ENCODE results near the gene TMCO5A.
A peak's percentile ranks its signal among the peaks of the same experiment; 100 is the strongest.
"Not testable (repeated sequence)": the region's sequence is repeated elsewhere in the genome, so short reads cannot be mapped to it uniquely, and the experiment has no call there.

TMCO5A gene

DNA sequence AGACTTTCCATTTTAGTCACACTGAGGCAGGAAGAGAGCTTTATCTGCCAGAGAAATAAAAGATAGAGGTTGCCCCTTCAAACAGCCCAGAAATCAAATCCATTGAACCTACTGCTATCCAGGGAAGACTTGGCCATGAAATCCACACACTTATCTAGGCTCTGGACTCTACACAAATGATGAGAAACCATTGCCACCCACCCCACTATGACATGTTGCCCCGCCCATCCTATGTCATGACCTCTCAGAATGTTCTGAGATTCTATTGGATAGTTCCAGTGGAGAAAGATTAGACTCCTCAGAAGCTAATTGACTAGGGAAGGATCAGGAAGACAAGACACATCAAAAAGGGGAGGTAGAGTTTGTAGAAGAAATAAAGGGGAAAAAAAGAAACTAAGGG lies at the start of gene TMCO5A:
Gene TMCO5A, plus strand, starts transcription at position 301 of the 400 bp plus-strand sequence. CDS start 1,684 bp downstream, outside the sequence.
- DNase-seq (ENCODE audit: low spot score): no peak

- no peak for DNase-seq (ENCODE audit: low spot score)
These were observed 48.8 kb upstream of the TMCO5A start for GRCh38 chr15:37885651-37886050.

DNA sequence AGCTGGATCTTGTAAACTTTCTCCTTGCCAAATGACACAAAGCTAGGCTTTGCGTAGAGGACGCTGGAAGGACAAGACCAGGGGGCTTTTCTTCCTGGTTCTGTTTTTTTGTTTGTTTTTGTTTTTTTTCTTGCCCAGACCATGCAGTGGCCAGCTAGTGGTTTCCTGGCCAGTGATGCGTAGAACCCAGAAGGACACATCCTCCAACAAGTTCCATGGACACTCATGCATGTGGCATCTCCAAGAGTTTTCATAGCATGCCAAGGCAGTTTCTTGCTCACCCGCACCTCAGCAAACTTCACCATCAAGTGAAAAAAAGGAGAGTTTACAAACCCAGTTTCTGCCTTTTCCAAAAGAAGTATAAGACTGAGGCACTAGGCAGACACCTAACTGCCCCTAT lies 46.1 kb upstream of the TMCO5A start:
- DNase-seq (ENCODE audit: low spot score): no peak

GRCh38 chr15:37891766-37892368 lies 42.6 kb upstream of the TMCO5A start:
- peak; percentile 36 for DNase-seq (ENCODE audit: low spot score)

DNA sequence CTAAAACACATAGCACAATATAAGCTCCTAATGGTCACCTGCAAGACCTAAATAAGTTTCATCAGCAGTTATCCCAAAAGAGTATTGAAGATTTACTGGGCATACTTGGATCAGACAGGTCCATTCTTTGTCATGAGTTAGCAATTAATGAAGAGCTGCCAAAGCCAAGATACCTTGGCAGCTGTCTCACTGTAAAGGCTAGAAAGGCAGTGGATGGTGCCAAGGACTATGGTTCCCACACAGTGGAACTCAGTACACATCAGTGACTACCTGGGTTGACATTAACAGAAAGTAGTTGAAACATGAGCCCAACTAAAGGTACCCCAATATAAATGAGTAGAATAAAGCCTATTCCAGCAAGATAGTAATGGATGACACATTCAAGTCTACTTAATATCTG lies 41.1 kb upstream of the TMCO5A start:
- DNase-seq (ENCODE audit: low spot score): no peak

DNA sequence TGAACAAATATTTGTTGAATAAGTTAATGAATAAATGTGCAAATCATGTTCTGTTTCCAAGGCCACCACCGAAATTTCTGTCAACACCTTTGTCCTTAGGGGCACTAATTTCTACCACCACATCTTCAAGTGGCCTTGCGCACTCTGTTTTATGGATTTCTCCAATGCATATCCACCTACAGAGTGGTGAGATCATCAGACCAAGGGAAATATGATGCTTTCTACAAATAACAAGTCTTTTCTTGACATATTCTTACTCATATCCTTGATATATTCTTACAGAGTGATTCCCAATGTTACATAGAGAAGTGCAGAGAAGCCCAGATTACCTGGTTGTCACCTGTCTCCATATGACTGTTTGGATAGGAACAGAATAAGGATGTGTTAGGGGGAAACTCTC lies 36.1 kb upstream of the TMCO5A start:
- no peak for DNase-seq (ENCODE audit: low spot score)

GRCh38 chr15:37900326-37901221 lies 33.9 kb upstream of the TMCO5A start:
- DNase-seq (ENCODE audit: low spot score): peak; percentile 54

GRCh38 chr15:37902126-37902525 lies 32.3 kb upstream of the TMCO5A start:
- DNase-seq (ENCODE audit: low spot score): no peak

DNA sequence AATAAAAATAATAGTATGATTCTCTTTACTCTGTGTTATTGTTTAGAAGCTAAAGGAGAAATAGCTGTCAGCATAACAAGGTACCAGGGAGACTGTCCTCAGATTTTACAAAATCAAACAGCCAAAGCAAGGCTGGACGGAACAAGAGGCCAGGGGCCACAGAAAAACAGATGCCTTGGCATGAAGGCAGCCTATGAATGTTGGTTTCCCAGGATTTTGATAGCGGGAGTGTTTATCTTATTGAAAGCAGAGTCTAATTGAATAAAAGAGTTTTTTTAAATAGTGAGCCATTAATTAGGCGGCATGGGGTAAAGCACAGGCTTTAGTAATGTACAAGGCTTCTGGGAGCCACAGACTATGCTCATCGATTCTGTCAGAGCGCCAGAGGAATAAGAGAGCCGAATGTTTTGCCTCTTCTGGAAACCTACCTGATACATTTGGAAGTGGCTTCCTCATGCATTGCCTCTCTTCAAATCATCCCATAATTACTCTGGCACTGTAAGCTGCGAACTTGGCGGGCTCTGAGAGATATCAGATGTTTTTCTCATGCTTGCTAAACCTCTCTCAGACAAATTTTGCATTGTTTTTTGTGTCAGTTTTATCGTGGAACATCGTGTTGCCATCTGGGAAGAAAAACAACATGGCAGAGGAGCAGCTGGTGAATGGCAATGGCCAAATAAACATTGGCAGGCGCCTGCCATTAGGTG lies 30.4 kb upstream of the TMCO5A start:
- DNase-seq (ENCODE audit: low spot score): no peak

GRCh38 chr15:37907136-37907535 lies 27.3 kb upstream of the TMCO5A start:
- DNase-seq (ENCODE audit: low spot score): no peak

DNA sequence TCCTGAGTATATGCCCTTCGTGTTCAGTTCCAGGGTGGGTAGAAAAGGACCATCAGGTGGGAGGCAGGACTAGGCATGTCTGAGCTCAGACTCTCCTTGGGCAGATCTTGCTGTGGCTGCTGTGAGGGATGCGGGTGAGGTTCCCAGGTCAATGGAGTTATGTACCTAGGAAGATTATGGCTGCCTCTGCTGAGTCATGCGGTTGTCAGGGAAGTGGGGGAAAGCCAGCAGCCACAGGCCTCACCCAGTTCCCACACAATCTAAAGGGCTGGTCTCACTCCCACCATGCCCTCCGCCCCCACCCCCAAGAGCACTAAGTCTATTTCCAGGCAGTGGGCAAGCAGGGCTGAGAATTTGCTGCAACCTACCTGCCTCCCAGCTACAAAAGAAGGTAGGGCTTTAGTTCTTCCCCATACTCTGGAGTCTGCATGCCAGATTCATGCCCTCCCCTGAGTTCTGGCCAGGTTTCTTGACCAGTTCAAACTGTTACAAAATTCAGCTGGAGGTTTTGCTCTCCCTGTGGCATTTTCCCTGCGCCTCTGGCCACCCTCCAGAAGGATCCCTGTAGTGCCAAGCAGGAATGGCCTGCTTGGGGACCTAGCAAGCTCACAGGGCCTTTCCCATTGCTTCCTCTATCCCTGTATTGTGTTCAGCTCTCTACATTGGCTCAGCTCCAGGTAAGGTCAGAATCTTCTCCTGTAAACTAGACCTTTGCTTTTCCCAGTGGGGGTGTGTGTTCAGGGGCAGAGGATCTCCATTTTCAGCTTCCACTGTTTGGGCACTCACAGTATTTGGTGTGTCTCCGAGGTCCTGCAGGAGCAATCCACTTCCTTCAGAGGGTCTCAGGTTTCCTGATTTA lies 12.7 kb upstream of the TMCO5A start:
- no peak for DNase-seq (ENCODE audit: low spot score)

- no peak for DNase-seq (ENCODE audit: low spot score)
These were observed 8.3 kb upstream of the TMCO5A start for GRCh38 chr15:37926136-37926535.

GRCh38 chr15:37929238-37929637 lies 5.2 kb upstream of the TMCO5A start:
- DNase-seq (ENCODE audit: low spot score): no peak

DNA sequence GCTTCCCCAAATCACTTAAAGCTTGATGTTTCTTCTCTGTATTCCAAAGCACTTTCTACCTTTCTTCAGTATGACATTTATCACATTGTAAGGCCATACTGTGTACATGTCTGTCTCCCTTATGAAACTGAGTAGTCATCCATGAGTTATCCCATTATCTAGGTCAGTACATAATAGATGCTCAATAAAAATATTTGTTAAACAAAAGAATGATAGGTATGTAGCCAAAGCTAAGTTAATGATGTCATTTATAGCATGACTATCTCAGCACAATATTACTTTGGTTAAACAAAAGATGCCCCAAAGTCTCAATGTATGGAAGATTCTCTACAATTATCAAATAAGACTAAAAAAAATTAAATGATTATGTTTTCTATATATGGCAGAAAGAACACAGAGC lies 3.1 kb upstream of the TMCO5A start:
- no peak for DNase-seq (ENCODE audit: low spot score)

- no peak for DNase-seq (ENCODE audit: low spot score)
These were observed 2.6 kb upstream of the TMCO5A start for GRCh38 chr15:37931868-37932267.

- no peak for DNase-seq (ENCODE audit: low spot score)
These were observed 1.9 kb upstream of the TMCO5A start for GRCh38 chr15:37932549-37932948.

DNA sequence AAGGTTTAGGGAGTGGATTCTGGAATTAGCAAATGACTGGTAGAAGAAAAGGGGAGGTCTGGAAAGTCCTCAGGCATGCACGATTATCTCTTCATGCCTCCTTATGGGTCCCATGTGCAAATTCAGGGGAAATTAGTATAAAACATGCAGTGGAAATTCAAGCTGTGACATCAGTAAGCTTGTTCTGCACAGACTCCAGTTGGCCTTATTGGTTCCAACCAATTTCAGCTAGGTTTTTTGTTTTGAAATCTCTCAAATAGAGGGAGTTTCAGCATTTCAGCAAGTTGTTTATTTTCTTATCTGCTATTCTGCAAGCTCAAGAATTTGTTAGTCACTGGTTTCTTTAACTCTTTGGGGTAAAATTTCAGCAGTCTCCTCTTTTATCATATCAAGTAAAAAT lies 774 bp upstream of the TMCO5A start:
- DNase-seq (ENCODE audit: low spot score): no peak

GRCh38 chr15:37940876-37941275 lies 6.4 kb downstream of the TMCO5A start:
- no peak for DNase-seq (ENCODE audit: low spot score)

DNA sequence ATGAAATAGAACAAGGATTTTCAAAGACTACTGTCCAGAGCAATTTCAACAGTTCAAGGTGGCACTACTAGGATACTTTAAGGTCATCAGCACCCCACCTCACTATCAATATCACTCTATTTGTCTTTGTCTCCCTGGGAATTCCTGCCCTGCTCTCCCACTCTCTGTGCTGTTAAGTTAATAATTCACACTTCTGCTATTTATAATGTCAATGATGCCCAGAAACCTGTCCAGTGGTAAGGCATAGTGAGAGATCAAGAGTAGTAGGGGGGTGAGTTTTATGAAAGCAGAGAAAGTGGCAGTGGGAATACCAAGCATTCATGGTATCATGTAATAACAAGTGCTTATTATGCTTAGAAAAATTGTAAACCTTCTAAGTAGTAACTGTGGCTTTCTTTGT lies 7.3 kb downstream of the TMCO5A start:
- DNase-seq (ENCODE audit: low spot score): no peak

DNA sequence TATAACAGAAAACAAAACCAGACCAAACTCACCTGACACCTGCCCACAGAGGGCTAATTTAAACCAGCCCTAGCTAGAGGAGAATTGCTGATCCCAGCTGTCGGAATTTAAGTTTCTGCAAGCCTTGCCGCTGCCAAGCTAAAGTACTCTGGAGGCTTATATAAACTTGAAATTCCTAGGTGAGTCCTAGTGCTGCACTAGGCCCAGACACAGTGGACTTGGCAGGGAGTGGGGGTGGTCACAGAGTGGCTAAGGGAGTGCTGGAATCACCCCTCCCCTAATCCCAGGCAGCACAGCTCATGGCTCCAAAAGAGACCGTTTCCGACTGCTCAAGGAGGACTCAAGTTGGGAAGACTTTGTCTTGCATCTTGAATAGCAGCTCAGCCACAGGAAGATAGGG lies 17.6 kb downstream of the TMCO5A start:
- DNase-seq (ENCODE audit: low spot score): no peak

GRCh38 chr15:37960742-37961141 lies 26.3 kb downstream of the TMCO5A start:
- DNase-seq (ENCODE audit: low spot score): not testable (repeated sequence)

- no peak for DNase-seq (ENCODE audit: low spot score)
These were observed 33.3 kb downstream of the TMCO5A start for GRCh38 chr15:37967788-37968187.
